Activated CD4-positive, alpha-beta T cell treated with anti-CD3 and anti-CD28 coated beads, Interleukin-2, amount 50 U/mL, for 48 hours (primary cell): ENCODE measurements around the gene PDZD2.
"Not testable (repeated sequence)": the region's sequence is repeated elsewhere in the genome, so short reads cannot be mapped to it uniquely, and the experiment has no call there.

Experiments
- DNase-seq, 2 experiments: peaks; one replicate each; pipeline ENCODE4 v3.0.0-alpha.2; 2020

The PDZD2 gene

DNA sequence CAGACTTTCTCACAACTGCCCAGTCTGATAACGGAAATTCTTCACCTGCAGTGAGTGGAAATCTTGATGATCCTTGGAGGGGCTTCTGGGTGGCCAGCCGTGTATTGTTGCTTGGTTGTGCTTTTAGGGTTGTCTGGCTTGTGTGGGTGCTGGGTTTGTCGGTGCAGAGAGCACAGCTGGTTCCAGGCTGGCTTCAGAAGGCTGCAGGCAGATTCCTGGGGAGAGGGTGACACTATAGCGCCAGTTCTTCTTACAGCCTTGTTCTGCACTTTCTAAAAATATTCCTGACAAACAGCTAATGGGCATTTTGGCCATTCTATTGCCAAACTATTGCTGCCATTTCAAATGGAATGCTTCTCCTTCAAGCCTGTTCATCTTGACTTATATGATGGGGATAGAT lies 99.3 kb downstream of the PDZD2 start:
- DNase-seq = no peak

DNA sequence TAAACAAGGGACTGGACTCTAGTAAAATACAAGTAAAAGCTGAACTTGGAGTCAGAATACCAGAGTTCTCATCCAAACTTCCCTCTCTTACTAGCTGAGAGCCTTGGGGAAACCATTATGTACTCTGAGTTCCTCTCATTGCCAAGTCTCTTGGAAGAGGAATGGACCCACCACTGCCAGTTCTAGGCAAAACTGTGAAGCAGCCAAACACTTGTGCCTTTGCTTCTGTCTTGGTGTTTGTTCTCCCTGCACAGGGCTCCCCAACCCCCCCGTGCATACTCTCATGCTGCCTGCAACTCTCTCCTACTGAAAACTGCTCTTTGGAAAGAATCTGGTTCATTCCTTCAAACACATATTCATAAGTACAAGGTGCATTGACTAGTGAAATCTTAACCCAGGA lies 102.6 kb downstream of the PDZD2 start:
- no peak for DNase-seq

DNA sequence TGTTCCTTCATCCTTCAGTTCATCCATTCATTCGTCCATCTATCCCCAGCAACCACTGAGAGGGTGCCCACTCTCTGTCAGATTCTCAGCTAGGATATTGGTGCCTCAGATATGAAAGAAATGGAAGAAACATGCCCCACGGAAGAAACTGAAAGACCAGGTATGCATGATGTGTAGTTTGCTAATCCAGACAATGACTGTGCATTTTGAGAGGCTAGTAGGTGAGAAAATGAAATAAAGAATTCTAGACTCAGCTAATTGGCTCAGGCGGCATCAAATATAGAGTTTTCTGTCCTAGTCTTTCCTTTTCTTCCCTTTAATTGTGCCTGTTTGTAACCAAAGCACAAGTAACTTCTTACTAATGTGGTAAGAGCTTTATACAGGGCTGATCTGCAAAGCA lies 104.7 kb downstream of the PDZD2 start:
- DNase-seq = no peak

GRCh38 chr5:31748458-31749172 lies 109.7 kb downstream of the PDZD2 start:
- no peak for DNase-seq

DNA sequence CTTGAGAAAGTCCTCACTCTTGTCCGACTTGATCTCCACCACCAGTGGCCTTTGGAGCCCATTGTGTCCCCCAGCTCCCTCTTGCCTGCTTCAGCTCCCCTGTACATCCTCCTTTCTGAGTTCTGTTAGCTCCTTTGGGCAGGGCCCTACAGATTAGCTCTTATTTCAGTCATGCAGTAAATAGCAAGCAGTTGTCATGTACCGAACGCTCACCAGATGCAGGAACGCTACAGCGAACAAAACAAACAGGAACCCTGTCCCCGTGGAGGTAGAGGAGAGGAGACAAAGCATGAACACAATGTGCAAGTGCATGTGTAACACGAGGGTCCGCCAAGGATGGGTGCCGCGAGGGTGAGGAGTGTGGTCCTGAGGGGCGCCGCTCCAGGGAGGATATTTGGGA lies 111.3 kb downstream of the PDZD2 start:
- no peak for DNase-seq

GRCh38 chr5:31751610-31752009 lies 112.7 kb downstream of the PDZD2 start:
- DNase-seq = no peak

- DNase-seq = no peak
These were observed 114.9 kb downstream of the PDZD2 start for GRCh38 chr5:31753700-31754357.

DNA sequence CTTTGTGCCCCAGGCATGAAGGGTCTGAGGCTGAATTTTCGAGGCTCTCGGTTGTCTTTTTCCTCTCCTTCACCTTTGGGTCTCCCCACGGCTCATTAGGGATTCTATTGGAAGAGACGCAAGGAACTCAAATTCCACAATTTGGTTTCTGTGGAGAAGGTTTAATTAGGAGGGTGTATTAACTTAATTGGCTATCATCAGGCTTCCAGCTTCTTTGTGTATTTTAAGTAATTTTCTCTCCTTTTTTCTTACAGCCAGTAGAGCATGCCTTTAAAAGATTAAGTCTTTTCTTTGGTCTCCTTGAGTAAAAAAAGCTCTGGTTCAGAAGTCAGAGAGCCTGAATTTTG lies 115.4 kb downstream of the PDZD2 start:
- no peak for DNase-seq

DNA sequence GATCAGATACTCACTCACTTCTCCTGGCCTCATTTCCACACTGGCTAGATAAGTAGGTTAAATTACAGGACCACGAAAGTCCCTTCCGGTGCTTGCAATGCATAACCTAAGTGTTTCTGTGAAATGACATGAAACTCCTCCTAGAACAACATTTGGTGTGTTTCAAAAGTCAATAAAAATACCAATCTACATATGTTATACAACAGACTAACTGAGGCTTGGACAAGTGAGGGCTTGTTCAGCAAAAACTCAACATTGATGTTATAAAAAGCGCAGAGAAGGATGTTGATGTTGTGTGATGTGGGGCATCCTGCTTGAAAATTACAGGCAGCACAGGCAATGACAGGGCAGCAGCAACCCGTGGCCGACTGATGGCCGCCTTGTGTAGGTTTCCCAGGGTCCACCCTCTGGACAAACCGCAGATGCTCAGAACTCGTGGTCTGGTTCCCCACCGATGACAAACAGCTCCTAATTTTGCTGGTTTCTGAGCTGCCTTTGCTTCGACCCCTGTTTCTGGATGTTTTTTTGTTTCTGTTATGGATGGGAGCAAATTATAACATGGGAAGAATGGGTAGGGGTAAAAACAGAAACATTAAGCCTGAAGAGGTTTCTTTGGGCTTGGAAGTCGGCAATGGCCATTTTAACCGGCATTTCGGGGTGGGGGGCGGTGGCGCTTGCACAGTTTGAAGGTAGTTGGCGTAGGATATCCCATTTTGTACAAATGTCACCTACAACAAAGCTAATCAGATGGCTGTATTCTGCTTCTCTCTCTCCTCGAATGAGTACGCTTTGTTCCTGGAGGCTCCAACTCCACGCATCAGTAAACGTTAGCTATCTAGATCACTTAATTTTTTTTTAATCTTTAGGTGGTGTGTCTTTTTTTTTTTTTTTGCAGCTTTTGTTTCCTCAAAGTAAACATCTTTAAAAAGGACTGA lies 116.1 kb downstream of the PDZD2 start:
- DNase-seq = no peak

DNA sequence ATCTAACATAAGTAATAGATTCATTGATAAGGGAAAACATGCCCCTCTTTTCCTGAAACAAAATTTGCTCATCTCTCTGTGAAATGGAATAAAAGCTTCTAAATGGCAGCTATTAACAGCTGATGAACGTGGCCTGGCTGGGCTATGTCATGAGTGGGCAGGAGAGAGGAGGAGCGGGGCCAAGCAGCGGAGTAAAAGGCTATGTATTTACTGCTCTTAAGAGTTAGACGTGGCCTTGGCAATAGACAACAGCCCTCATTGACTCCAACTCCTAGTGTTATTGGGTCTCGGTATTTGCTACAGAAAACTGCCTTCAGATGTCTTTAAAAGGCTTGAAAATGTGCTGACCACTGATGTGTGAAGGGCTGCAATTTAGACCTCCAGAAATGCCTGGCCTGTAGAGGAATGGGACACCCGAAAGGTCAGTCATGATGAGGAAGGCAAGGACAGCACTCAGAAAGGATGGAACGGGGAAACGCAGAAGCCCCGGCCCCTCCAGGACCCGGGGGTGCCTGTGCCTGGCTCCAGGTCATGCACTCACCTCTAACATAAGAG lies 116.8 kb downstream of the PDZD2 start:
- no peak for DNase-seq

DNA sequence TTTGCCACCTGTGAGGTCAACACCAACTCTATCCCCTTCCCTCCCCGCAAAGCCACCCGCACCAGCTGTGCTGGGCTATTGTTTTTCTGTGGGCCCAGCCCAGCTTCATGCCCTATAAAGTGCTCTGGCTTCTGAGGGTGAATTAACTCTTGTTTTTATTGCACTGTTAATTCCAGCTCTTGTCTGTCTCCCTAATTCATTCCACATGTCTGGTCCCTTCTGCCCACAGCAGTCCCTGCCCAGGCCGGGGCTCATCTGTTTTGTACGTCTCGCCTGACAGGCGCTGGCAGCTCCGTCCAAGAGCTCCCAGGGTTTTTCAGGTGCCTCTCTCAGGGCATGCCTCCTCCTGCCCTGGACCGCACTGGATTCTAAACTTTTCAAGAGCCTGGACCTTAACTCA lies 118.9 kb downstream of the PDZD2 start:
- no peak for DNase-seq

DNA sequence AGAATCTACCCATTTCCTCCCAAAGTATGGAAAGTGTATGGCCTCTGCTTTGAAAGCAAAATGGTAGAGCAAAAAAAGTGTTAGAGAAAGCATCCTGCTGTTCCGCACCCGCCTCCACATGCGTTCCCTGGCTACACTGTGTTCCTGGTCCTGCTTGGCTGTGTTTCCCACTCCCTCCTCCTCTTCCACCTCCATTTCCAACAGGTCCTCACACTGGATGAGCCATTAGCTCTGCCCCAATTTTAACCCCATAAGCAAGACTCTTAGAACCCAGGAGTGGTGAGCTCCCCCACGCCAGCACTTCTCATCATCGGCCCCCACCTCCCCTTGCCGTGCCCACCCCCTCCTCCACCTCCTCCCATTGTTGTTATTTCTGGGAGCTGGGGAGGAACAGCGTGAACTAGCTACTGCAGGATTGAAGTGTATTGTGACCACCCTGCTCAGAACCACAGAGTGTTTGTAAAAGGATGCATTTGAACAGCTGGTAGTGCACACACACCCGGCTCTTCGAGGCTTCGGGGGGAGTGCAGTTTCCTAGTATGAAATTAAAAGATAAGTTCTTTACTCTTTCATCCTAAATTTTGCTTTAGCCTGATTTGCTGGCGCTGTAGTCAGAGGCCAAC lies 120.0 kb downstream of the PDZD2 start:
- DNase-seq = no peak

DNA sequence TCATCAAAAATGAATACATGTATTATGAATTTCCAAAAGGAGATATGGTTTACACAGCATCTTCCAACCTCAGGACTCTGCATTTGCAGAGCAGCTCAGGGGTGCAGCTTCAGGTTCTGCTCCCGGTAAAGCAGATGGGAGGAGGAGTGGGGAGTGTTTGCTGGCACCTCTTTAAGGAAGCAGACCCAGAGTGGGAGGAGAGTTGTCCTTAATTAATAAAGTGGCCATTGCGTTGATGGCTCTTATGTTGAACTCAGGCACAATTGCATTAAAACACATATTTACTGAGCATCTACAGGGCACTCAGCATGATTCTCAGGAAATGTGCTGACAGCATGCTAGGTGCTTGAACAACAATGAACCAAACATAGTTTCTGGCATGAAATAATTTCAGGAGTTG lies 121.0 kb downstream of the PDZD2 start:
- no peak for DNase-seq

GRCh38 chr5:31761877-31762276 lies 122.9 kb downstream of the PDZD2 start:
- DNase-seq = no peak

- no peak for DNase-seq
These were observed 124.5 kb downstream of the PDZD2 start for GRCh38 chr5:31763424-31763823.

DNA sequence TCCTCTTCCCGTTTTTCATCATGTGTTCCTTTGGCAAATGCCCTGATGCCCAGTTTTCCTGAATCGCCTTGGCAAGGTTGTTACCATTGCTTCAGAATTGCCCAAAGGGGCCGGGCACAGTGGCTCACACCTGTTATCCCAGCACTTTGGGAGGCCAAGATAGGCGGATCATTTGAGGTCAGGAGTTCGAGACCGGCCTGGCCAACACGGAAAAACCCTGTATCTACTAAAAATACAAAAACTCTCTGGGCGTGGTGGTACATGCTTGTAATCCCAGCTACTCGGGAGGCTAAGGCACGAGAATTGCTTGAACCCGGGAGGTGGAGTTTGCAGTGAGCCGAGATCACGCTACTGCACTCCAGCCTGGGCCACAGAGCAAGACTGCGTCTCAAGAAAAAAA lies 125.8 kb downstream of the PDZD2 start:
- not testable (repeated sequence) for DNase-seq

- no peak for DNase-seq
These were observed 128.6 kb downstream of the PDZD2 start for GRCh38 chr5:31767335-31768031.

DNA sequence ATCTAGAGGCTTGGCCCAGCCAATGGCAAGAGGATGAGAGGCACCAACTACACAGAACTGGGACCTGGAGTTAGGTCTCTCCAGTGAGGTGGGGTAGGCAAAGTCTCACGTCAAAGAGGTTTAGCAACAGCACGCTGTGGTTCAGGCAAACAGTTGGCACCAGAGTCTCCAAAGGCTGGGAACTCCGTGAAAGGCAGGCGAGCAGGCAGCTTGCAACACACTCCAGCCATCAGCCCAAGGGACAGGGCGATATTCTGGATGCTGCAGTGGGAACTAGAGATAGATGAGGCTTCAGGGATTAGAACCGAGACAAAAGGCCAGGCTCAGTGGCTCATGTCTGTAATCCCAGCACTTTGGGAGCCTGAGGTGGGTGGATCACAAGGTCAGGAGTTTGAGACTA lies 129.1 kb downstream of the PDZD2 start:
- no peak for DNase-seq

DNA sequence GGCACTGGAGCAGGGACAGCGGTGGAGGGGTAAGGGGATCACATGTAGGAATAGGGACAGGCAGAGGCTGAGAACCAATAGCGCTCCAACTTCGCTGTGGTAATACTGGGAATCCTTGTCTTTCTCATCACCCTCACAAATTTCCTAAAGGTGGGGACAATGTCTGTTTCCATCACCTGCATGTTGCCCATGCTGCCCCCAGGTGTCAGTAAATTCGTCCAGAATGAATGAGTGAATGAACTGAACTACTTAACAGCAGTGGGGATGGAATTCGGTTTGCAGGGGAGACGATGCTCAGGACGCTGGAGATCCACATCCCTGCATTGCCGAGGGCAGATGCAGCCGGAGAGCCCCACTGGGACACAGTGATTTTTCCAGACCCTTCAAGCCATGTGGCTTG lies 129.9 kb downstream of the PDZD2 start:
- DNase-seq = no peak

GRCh38 chr5:31769530-31769929 lies 130.6 kb downstream of the PDZD2 start:
- no peak for DNase-seq

GRCh38 chr5:31770132-31770720 lies 131.3 kb downstream of the PDZD2 start:
- no peak for DNase-seq

DNA sequence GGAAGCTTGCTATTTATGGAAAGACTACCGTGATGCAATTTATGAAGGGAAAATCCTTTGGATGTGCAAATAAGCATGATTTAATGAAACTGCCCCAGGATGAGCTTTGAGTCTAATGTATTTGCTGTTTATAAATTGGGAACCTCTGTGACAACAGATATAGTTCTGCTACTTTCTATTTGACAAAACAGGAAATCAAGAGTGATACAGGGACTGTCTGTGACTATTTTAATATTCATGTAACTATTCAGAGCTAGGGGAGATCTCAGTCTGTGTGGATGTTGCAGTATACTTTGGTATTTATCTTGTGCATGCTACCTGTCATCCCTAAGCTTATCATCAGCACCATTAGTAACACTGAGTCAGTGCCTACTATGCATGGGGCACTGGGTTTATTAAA lies 132.1 kb downstream of the PDZD2 start:
- DNase-seq = no peak
